Measurements from ENCODE around the gene ANKFY1. TPM values are rescaled to one million over a fixed set of nuclear protein-coding genes. Genes with fewer than 3 reads are reported as not detected.

ANKFY1 gene
- total and polyA plus RNA-seq, 4 donors, result 51.5 to 72.2 (median 64.4) TPM

DNA sequence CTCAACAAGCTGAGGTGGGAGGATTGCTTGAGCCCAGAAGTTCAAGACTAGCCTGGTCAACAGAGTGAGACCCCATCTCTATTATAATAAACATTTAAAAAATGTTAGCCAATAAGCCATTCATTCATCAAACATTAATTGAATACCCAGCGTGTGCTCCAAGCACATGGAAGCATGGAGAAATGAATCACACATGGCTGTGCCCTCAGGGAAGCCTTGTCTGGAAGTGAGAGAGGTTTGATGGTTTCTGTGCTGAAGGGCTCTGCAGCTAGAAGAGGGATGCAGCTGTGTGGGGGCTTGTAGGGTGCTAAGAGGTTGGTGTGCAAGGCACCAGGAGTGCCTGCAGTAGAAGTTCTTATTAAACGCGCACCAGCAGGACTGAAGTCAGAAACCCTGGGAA lies 109.6 kb downstream of the ANKFY1 start:
- H3K27me3 ChIP-seq (ENCODE audit: control insufficient read depth, insufficient read depth, low read length), result no peaks in the 10 kb centered on the region
- no peak overlapping the region for H3K4me3 ChIP-seq (ENCODE audit: low read depth, low read length)
- no peak overlapping the region for H3K27ac ChIP-seq (ENCODE audit: low read depth, low read length)
- WGBS (ENCODE audit: insufficient coverage), result 83% methylated on average over 1 of the region's 3 CpGs
- peaks cover 92% of the 10 kb centered on the region for H3K36me3 ChIP-seq (ENCODE audit: control insufficient read depth, insufficient read depth, low read length)
- no peaks in the 10 kb centered on the region for H3K4me1 ChIP-seq (ENCODE audit: control insufficient read depth, insufficient read depth, low read length)
- H3K9me3 ChIP-seq (ENCODE audit: control insufficient read depth, insufficient read depth, low read length), result no peaks in the 10 kb centered on the region
- DNase-seq (ENCODE audit: low read depth in 4 of 6, low spot score in 6 of 6), result no peak

DNA sequence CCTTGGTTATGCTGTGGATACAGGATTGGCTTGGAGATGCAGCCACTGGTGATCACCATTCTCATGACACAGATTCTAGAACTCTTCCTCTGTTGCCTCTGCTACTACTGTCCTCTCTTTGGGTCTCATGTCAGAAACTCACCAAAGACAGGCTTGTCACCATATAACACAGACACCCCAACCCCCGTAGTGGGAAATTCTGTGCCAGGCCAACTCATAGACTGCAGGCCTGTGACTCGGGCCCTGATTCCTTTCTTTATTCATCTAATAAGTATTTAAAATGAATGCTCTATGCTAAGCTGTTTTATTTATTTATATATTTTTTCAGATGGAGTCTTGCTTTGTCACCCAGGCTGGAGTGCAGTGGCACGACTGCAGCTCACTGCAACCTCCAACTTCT lies 111.3 kb downstream of the ANKFY1 start:
- no peak overlapping the region for H3K27ac ChIP-seq (ENCODE audit: low read depth, low read length)
- WGBS (ENCODE audit: insufficient coverage), result no CpG with 5 or more reads among the region's 3 CpGs
- H3K36me3 ChIP-seq (ENCODE audit: control insufficient read depth, insufficient read depth, low read length), result peaks cover 75% of the 10 kb centered on the region
- H3K4me1 ChIP-seq (ENCODE audit: control insufficient read depth, insufficient read depth, low read length), result no peaks in the 10 kb centered on the region
- no peaks in the 10 kb centered on the region for H3K9me3 ChIP-seq (ENCODE audit: control insufficient read depth, insufficient read depth, low read length)
- no peak overlapping the region for H3K4me3 ChIP-seq (ENCODE audit: low read depth, low read length)
- H3K27me3 ChIP-seq (ENCODE audit: control insufficient read depth, insufficient read depth, low read length), result no peaks in the 10 kb centered on the region
- DNase-seq (ENCODE audit: low read depth in 4 of 6, low spot score in 6 of 6), result no peak

DNA sequence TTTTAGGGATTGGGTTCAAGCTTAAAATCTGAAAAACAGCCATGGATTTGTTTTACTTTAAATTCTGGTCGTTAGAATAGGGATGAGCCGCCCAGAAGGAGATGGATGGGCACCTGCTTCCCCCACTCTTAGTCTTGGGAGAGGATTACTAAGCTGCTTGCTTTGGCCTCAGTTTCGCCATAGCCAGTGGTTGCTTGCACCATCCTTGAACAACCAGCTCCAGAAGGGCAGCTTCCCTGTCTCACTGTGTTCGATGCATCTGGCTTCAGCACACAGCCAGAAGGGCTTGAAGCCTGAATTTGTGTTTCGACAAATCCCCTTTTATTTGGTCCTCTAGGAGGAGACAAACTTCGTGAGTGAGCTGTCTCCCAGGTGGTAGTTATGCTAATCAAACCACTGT lies 113.7 kb downstream of the ANKFY1 start:
- Histone ChIP-seq H3K4me1 (ENCODE audit: control insufficient read depth, insufficient read depth, low read length) (no peaks in the 10 kb centered on the region), H3K27me3 (ENCODE audit: control insufficient read depth, insufficient read depth, low read length) (no peaks in the 10 kb centered on the region), H3K9me3 (ENCODE audit: control insufficient read depth, insufficient read depth, low read length) (no peaks in the 10 kb centered on the region), H3K4me3 (ENCODE audit: low read depth, low read length) (no peak overlapping the region), H3K27ac (ENCODE audit: low read depth, low read length) (no peak overlapping the region), H3K36me3 (ENCODE audit: control insufficient read depth, insufficient read depth, low read length) (peaks cover 51% of the 10 kb centered on the region)
- DNase-seq (ENCODE audit: low read depth in 4 of 6, low spot score in 6 of 6), result no peak
- WGBS (ENCODE audit: insufficient coverage), result 84% methylated on average over 5 of the region's 6 CpGs

DNA sequence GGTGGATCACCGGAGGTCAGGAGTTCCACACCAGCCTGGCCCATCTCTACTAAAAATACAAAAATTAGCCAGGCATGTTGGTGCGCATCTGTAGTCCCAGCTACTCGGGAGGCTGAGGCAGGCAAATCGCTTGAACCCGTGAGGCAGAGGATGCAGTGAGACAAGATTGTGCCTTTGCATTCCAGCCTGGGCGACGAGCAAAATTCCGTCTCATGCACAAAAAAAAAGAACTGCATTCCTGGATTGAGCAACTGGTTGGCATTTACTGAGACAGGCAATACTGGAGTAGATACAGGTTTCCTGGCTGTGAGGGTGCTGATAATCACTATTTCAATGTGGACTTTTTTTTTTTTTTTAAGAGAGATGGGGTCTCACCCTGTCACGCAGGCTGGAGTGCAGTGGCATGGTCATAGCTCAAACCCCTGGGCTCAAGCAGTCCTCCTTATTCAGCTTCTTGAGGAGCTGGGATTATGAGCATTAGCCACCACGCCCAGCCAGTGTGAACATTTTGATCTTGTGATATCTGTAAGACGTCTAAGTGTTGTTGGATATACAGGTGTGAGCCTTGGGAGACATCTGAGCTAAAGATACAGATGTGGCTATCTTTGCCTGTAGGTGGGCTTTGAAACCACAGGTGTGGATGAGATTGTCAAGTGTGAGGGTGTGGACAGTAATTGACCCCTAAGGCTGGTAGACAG lies 115.0 kb downstream of the ANKFY1 start:
- Histone ChIP-seq H3K27ac (ENCODE audit: low read depth, low read length) (no peak overlapping the region), H3K36me3 (ENCODE audit: control insufficient read depth, insufficient read depth, low read length) (peaks cover 38% of the 10 kb centered on the region), H3K4me3 (ENCODE audit: low read depth, low read length) (no peak overlapping the region), H3K27me3 (ENCODE audit: control insufficient read depth, insufficient read depth, low read length) (no peaks in the 10 kb centered on the region), H3K9me3 (ENCODE audit: control insufficient read depth, insufficient read depth, low read length) (no peaks in the 10 kb centered on the region), H3K4me1 (ENCODE audit: control insufficient read depth, insufficient read depth, low read length) (peaks cover 7% of the 10 kb centered on the region)
- DNase-seq (ENCODE audit: low read depth in 4 of 6, low spot score in 6 of 6), result no peak
- WGBS (ENCODE audit: insufficient coverage), result 94% methylated on average over 11 of the region's 11 CpGs

DNA sequence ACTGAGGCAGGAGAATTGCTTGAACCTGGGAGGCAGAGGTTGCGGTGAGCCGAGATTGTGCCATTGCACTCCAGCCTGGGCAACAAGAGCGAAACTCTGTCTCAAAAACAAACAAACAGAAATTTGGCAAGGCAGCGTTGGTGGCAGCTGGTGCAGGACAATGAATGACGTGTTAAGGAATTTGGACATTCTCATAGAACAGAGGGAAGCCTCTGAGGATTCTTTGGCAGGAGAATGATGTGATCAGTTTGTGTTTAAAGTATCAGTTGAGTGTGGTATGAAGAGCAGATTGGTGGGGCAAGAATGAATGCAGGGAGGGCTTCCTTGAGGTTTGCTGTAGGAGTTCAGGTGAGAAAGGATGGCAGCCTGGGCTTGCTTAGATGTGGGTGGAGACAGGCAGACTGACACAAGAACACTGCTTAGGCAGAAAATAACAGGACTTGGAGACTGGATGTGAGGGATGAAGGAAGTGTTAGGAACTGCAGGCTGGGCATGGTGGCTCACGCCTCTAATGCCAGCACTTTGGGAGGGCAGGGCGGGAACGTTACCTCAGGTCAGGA lies 115.9 kb downstream of the ANKFY1 start:
- peak in 1 of 6 donors; percentile 13 for DNase-seq (ENCODE audit: low read depth in 4 of 6, low spot score in 6 of 6)
- H3K27ac ChIP-seq (ENCODE audit: low read depth, low read length), result no peak overlapping the region
- WGBS (ENCODE audit: insufficient coverage), result 56% methylated on average over 2 of the region's 8 CpGs
- peaks cover 30% of the 10 kb centered on the region for H3K36me3 ChIP-seq (ENCODE audit: control insufficient read depth, insufficient read depth, low read length)
- H3K4me1 ChIP-seq (ENCODE audit: control insufficient read depth, insufficient read depth, low read length), result peaks cover 7% of the 10 kb centered on the region
- no peaks in the 10 kb centered on the region for H3K9me3 ChIP-seq (ENCODE audit: control insufficient read depth, insufficient read depth, low read length)
- H3K27me3 ChIP-seq (ENCODE audit: control insufficient read depth, insufficient read depth, low read length), result no peaks in the 10 kb centered on the region
- no peak overlapping the region for H3K4me3 ChIP-seq (ENCODE audit: low read depth, low read length)

DNA sequence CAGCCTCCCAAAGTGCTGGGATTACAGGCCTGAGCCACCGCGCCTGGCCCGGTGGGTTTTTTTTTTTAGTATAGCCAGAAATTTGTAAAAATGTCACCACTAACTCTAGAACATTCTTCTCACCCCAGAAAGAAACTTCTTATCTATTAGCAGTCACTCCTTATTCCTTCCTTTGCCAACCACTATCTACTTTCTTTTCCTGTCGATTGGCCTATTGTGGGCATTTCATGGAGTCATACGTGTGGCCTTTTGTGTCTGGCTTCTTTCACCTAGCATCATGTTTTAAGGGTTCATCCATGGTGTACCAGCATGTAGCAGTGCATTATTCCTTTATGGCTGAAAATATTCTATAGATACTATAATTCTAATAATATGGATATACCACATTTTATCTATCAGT lies 117.1 kb downstream of the ANKFY1 start:
- H3K9me3 ChIP-seq (ENCODE audit: control insufficient read depth, insufficient read depth, low read length), result no peaks in the 10 kb centered on the region
- H3K36me3 ChIP-seq (ENCODE audit: control insufficient read depth, insufficient read depth, low read length), result peaks cover 20% of the 10 kb centered on the region
- no peak overlapping the region for H3K27ac ChIP-seq (ENCODE audit: low read depth, low read length)
- no peak for DNase-seq (ENCODE audit: low read depth in 4 of 6, low spot score in 6 of 6)
- H3K4me1 ChIP-seq (ENCODE audit: control insufficient read depth, insufficient read depth, low read length), result peaks cover 10% of the 10 kb centered on the region
- no peaks in the 10 kb centered on the region for H3K27me3 ChIP-seq (ENCODE audit: control insufficient read depth, insufficient read depth, low read length)
- WGBS (ENCODE audit: insufficient coverage), result 0% methylated on average over 1 of the region's 5 CpGs
- no peak overlapping the region for H3K4me3 ChIP-seq (ENCODE audit: low read depth, low read length)

DNA sequence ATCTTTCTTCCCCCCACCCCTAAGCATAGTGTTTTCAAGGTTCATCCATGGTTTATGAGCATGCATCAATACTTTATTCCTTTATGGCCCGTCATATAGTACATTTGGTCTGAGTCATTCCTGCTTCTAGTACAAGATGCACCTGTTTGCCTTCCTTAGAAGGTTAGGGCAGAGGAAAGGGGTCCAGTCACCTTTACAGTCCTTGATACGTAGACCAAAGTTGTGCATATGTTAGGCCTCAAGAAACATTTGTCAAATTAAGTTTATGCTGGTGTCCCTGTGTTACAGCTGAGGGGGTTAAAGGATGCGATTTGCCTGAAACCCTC lies 119.4 kb downstream of the ANKFY1 start:
- no peaks in the 10 kb centered on the region for H3K9me3 ChIP-seq (ENCODE audit: control insufficient read depth, insufficient read depth, low read length)
- H3K27me3 ChIP-seq (ENCODE audit: control insufficient read depth, insufficient read depth, low read length), result no peaks in the 10 kb centered on the region
- peaks cover 10% of the 10 kb centered on the region for H3K4me1 ChIP-seq (ENCODE audit: control insufficient read depth, insufficient read depth, low read length)
- no peak for DNase-seq (ENCODE audit: low read depth in 4 of 6, low spot score in 6 of 6)
- WGBS (ENCODE audit: insufficient coverage), result 73% methylated on average over 2 of the region's 3 CpGs
- no peaks in the 10 kb centered on the region for H3K36me3 ChIP-seq (ENCODE audit: control insufficient read depth, insufficient read depth, low read length)
- H3K27ac ChIP-seq (ENCODE audit: low read depth, low read length), result peak overlapping the region; percentile 100
- peak overlapping the region; percentile 95 for H3K4me3 ChIP-seq (ENCODE audit: low read depth, low read length)

DNA sequence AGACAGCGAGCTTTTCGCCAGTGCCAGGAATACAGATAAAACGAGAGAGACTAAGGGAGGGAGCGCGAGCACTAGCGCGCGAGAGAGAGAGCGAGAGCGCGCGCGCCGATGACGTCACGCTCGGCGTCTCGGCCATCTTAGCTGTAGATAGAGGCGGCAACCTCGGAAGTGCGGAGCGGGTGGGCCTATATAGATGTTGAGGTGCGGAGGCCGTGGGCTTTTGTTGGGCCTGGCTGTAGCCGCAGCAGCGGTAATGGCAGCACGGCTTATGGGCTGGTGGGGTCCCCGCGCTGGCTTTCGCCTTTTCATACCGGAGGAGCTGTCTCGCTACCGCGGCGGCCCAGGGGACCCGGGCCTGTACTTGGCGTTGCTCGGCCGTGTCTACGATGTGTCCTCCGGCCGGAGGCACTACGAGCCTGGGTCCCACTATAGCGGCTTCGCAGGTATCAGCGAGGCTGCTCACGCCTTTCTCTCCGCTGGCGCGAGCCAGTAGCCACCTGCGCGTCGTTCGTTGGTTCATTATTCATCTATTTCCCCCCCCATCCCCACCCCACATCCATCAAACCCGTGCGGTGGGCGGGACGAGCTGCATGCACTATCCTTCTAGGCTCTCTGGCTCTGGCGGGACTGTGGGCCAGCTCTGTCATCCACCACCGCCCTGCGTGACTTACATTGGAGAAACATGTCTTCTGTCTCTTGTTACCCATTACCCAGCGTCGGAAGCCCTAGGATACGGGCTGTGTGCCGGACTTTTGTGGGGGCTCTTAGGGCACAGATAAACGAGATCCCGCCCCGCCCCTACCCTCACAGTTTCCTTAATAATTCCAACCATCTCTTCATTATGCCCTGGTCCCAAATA lies 120.0 kb downstream of the ANKFY1 start:
- peak overlapping the region; percentile 95 for H3K4me3 ChIP-seq (ENCODE audit: low read depth, low read length)
- H3K27ac ChIP-seq (ENCODE audit: low read depth, low read length), result peak overlapping the region; percentile 100
- H3K4me1 ChIP-seq (ENCODE audit: control insufficient read depth, insufficient read depth, low read length), result peaks cover 10% of the 10 kb centered on the region
- DNase-seq (ENCODE audit: low read depth in 4 of 6, low spot score in 6 of 6), result peak; percentile 88 to 98 (median 91)
- H3K27me3 ChIP-seq (ENCODE audit: control insufficient read depth, insufficient read depth, low read length), result no peaks in the 10 kb centered on the region
- no peaks in the 10 kb centered on the region for H3K36me3 ChIP-seq (ENCODE audit: control insufficient read depth, insufficient read depth, low read length)
- no peaks in the 10 kb centered on the region for H3K9me3 ChIP-seq (ENCODE audit: control insufficient read depth, insufficient read depth, low read length)
- WGBS (ENCODE audit: insufficient coverage), result 1% methylated on average over 68 of the region's 69 CpGs

DNA sequence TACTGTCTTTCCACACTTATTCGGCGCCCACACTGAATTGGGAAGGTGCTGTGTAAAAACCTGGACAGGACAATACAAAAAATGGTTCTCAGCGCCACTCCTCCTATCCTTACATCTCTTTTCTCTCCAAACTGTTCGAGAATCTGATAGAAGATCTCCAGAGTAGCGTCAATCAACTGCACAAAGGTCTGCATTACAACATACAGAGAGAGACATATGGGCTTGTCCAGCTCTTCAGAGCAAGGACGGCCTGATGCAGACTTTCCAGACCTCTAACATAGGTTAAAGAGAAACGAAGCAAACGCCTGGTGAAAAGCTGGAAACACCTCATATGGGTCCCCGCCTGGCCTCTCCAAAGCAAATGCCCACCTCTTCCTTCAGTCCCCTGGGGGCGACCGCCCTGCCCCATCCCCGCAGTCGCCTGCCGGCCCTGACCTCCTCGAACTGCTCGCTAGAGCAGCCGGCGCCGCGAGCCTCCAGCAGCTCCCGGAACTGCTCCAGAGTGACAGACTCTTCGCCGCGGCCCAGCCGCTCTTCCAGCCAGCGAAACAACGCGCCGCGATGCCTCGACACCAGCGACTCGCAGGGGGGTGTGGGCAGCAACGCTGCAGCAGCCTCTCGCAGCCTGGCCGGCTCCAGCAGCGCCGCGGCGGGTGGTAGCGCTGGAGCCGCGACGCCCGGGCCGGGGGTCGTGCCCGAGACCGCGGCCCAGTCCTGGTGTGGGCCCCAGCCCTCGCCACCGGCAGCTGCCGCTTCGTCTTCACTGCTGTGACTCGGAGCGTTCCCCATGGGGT lies 121.5 kb downstream of the ANKFY1 start:
- no peaks in the 10 kb centered on the region for H3K27me3 ChIP-seq (ENCODE audit: control insufficient read depth, insufficient read depth, low read length)
- H3K4me3 ChIP-seq (ENCODE audit: low read depth, low read length), result peak overlapping the region; percentile 95
- no peak for DNase-seq (ENCODE audit: low read depth in 4 of 6, low spot score in 6 of 6)
- peaks cover 10% of the 10 kb centered on the region for H3K4me1 ChIP-seq (ENCODE audit: control insufficient read depth, insufficient read depth, low read length)
- H3K9me3 ChIP-seq (ENCODE audit: control insufficient read depth, insufficient read depth, low read length), result no peaks in the 10 kb centered on the region
- peak overlapping the region; percentile 100 for H3K27ac ChIP-seq (ENCODE audit: low read depth, low read length)
- WGBS (ENCODE audit: insufficient coverage), result 1% methylated on average over 54 of the region's 56 CpGs
- H3K36me3 ChIP-seq (ENCODE audit: control insufficient read depth, insufficient read depth, low read length), result peaks cover 3% of the 10 kb centered on the region
